IPS-NIHi7 (cell line): Measurements from ENCODE around the gene ADAMTS2.

Source experiments
- DNase-seq: peaks from one replicate; pipeline ENCODE4 v3.0.0; 2012; ENCODE audit warnings: mixed read lengths; ENCODE audit errors: extremely low spot score

Gene ADAMTS2

DNA sequence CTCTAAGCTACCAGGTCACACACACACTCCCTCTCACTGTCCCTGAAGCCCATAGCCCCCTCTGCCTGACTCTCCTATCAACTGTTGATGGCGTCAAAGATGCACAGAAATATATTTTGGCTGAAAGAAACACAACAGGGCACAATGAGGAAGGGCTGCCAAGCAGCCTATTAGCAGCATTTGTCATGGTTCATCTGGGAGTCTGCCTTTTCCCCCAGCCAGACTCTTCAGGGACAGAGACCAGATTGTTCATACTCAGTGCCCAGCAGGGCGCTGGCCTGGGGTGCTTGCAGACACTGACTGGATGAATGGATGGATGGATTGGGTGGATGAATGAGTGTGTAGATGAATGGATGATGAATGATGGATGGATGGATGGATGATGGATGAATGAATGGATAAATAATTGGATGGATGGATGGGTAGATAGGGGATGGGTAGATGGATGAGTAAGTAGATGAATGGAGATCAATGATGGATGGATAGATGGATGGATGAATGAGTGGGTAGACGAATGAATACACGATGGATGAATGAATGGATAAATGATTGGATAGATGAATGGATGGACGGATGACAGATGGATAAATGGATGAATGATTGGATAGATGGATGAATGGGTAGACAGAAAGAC is 90.5 kb downstream of the ADAMTS2 start:
- DNase-seq, result no peak

GRCh38 chr5:179253730-179254129 is 91.5 kb downstream of the ADAMTS2 start:
- no peak for DNase-seq

- DNase-seq, result no peak
Observed at GRCh38 chr5:179251276-179251969, 93.8 kb downstream of the ADAMTS2 start.

- DNase-seq, result no peak
Observed at GRCh38 chr5:179250561-179251225, 94.6 kb downstream of the ADAMTS2 start.

GRCh38 chr5:179246227-179246626 is 99.0 kb downstream of the ADAMTS2 start:
- no peak for DNase-seq

DNA sequence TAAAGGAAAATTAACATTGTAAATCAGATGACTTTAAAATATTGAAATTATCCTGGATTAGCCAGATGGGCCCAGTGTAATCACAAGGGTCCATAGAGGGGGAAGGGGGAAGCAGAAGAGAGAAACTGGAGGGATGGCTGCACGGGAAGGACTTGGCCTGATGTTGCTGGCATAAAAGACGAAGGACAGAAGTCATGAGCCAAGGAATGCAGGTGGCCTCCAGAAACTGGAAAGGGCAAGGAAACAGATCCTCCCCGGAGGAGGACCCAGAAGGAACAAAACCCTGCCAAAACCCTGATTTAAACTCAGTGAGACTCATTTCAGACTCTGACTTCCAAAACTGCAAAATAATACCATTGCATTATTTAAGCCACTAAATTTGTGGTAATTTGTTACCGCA is 100.2 kb downstream of the ADAMTS2 start:
- no peak for DNase-seq

GRCh38 chr5:179244044-179244443 is 101.2 kb downstream of the ADAMTS2 start:
- DNase-seq, result no peak

GRCh38 chr5:179243333-179243732 is 101.9 kb downstream of the ADAMTS2 start:
- DNase-seq, result no peak

DNA sequence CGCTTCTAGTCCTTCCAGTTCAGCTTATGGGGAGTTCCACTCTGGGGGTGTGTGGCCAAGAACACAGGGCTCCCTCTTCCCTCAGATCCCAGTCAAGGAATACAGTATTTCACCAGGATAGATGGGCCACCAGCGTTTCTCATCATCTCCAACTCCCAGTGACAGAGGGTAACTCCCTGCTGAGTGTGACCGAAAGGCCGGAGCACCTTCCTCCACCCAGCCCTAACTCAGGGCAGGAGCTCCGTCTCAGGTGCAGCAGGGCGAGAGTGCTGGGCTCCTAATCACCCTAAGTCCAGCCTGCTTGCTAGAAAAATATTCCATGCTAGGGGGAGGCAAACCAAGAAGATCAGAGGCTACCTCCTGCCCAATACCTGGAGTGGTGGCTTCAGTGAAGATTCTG is 102.6 kb downstream of the ADAMTS2 start:
- no peak for DNase-seq

GRCh38 chr5:179241764-179242370 is 103.4 kb downstream of the ADAMTS2 start:
- no peak for DNase-seq

DNA sequence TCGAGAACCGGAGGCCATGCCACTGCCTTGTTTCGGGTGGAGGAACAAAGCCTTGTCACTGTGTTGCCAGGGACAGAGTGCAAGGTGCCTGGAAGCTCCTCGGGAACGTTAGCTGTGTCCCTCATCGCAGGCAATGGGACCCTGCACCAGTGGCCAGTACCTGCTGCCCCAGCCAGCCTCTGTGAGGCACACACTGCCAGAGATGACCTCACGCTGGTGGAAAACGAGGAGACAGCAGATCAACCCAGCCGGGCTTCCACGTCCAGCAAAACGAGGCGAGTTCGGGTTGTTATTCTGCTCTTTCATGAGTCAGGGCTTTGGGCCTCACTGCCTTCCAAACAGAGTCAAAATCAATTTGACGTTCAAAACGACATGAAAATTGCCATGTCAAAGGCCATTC is 104.1 kb downstream of the ADAMTS2 start:
- DNase-seq, result no peak

DNA sequence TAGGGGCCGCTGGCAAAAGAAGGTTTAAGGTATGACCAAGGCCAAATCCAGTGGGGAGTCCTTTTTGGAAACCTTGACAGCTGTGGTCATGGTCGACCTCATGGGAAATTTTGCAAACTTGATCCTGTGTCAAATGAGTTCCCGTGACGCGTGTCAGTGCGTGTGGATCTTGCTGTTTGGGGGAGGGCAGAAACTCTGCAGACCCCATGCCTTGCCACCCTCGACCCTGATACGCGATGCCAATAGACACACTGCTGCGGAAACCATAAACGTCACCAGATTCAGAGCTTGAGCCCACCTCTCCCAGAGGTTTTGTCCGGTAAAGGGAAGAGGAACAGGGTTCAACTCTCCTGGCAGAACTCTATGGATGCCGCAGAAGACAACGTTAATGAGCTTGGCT is 104.7 kb downstream of the ADAMTS2 start:
- DNase-seq, result no peak

DNA sequence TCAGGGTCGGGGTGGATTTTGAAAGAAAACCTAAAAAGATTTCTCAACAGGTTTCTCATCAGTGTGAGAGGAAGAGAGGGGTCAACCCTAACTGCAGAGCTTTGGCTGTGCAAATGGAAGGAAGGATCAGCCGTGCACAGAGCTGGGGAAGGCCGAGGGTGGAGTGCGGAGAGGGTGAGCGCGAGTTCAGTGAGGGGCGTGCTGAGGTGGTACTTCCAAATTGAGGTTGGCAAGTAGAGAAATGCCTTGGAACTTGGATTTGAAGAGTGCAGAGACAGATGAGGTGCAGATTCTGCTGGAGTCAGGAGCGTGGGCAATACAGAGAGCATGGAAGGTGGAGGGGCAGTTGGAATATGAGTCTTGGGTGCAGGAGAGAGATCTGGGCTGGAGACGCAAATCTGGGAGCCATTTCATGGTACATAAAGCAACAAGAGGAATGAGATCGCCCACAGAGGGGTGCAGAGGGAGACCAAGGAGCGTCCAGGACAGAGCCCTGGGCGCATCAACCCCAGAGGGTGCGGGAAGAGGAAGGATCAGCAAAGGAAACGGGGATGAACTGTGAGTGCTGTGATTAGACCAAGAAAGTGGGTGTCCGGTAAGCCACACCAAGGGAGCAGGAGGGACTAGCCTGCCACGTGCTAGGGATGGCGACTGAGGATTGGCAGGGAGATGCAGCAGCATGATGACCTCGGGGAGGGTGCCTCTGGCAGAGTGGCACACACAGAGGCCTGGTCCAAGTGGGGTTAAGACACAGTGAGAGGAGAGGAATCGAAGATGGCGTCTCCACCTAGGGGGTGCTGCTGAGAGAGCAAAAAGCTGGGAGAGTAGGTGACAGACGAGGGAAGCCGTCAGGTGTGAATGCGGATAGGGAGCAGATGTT is 105.8 kb downstream of the ADAMTS2 start:
- DNase-seq, result no peak

DNA sequence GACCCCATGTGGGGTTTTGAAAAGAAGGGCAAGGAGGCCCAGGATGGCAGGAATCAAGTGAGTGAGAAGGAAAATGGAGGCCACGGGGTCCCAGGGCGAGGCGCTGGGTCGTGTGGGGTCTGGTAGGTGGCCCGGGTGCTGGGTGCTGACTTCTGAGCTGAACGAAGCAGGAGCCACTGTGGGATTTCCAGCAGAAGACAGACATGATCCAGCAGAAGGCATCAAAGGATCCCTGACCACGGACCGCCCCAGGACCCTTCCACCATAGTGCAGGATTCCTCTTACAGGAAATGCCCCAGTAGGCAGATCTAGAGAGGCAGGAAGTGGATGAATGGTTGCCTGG is 106.7 kb downstream of the ADAMTS2 start:
- DNase-seq, result no peak

DNA sequence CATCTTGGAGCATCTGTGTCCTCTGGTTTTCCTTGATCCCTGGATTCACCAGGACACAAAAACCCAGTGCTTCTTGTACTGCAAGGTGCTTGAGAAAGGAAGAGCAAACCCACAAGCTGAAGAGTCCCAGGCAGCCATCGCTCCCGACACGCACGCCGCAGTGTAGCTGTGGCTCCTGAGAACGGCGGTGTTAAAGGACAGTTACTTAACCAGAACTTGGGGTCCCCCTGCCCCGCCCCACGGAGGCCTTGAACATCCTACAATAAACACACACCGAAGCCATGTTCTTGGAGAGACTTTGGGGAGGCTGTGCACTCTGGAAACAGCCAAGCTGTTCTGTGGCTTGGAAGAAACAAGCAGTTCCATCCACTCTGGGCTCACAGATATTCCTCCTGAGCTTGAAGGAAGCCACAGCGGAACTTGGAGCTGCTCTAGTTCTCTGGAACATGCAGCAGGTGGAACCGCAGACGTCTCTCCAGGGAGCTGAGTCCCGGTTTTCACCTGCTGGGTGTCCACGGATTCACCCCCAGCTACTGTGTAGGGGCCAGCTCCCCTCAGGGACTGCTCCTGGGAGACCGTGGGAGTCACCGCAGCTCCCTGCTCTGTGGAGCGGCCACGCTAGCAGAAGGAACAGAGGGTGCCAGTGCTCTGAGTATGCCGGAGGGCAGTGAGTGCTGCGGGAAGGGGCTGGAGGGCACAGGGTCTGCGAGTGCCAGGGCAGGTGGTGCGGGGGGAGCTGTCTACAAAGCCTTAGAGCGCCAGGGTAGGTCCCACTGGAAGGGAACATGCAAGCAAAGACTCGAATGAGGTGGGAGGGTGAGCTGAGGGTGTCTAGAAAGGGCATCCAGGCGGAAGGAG is 107.3 kb downstream of the ADAMTS2 start:
- DNase-seq, result no peak

GRCh38 chr5:179235416-179236400 is 109.6 kb downstream of the ADAMTS2 start:
- DNase-seq, result no peak

DNA sequence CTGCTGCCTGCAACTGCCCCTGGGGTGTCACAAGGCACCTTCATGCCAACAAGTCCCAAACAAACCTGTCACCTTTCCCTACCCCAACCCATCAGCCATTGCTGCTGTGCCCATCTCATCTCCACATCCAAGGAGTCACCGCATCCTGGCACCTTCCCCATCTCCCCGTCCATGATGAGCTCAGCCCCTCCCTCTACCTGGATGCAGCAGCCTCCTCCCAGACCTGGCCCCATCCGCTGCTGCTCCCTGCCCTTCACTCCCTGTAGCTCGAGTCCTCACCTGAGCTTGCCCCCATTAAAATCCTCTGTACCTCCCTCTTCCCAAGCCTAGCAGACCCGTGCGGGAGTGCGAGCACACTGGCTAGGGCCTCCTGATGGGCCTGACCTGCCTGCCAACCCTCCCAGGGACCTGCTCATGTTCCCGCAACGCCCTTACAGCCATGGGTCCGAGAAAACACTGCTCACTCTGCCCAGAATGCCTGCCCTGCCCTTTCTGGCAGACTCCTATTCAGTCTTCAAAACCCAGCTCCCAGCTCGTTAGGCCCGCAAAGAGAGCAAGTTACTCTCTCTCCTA is 110.6 kb downstream of the ADAMTS2 start:
- DNase-seq, result no peak

DNA sequence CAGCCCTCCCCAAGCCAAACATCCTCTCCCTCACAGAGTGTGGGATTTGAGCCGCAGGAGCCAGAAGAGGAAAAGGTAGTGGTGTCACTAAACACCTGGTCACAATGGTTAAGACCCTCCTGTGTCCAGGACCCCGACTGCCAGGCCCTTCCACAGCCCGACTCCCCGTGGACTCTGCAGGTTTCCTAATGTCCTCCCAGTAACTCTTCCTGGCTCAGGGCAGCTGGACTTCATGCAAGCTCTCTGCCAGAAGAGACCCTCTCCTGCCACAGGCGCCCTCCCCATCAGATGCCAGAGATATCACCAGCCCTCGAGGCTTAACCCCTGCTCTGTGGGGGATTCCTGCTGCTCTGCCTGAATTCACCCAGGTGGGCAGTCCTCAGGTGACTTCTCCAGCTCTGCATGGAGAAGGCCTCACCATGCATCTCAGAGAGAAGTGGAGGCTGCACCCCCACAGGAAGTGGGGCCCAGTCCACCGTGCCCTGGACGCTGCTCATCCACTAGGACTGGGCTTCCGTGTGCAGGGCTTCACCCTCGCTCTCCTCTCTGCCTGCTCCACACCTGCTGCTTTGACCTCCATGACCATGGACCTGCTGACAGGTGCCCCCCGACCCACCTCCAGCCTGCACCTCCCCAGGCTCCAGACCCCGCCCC is 111.2 kb downstream of the ADAMTS2 start:
- no peak for DNase-seq
